Breast epithelium (tissue), 3 donors: Measurements from ENCODE around the gene CLEC4F.

Source experiments
- POLR2AphosphoS5 ChIP-seq, 3 donors: sonication (generic); formaldehyde crosslinking; IDR thresholded peaks; one replicate each; pipeline ENCODE4 v1.6.1; 2017; ENCODE audit warnings: antibody characterized with exemption in 3 of 3
- TF ChIP-seq, protein P1 (sequence below), 3 donors: fragments of 450-650 bp; IDR thresholded peaks; one replicate each; pipeline ENCODE4 v1.5.1; 2016 to 2017; ENCODE audit warnings: antibody characterized with exemption in 3 of 3, mild to moderate bottlenecking in 3 of 3, moderate library complexity in 3 of 3

DNA sequence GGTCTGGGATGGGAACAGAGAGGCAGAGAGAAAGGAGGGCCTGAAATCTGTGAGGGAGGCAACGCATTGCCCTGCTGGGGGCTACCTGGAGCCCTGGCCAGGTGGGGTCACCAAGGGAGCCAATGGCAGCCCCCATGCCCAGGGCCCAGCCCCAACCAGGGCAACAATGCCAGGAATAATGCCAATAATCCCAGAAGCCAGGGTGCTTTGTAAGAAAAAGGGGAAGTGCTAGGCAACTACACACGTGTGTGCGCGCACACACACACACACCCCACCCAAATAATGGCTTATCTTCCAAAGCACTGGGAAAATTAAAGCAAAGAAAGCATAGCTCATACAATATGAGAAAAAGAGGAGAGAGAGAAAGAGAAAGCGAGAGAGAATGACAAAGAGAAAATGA lies 7.0 kb upstream of the CLEC4F start:
- TF ChIP-seq, protein P1, sequence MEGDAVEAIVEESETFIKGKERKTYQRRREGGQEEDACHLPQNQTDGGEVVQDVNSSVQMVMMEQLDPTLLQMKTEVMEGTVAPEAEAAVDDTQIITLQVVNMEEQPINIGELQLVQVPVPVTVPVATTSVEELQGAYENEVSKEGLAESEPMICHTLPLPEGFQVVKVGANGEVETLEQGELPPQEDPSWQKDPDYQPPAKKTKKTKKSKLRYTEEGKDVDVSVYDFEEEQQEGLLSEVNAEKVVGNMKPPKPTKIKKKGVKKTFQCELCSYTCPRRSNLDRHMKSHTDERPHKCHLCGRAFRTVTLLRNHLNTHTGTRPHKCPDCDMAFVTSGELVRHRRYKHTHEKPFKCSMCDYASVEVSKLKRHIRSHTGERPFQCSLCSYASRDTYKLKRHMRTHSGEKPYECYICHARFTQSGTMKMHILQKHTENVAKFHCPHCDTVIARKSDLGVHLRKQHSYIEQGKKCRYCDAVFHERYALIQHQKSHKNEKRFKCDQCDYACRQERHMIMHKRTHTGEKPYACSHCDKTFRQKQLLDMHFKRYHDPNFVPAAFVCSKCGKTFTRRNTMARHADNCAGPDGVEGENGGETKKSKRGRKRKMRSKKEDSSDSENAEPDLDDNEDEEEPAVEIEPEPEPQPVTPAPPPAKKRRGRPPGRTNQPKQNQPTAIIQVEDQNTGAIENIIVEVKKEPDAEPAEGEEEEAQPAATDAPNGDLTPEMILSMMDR (IDR thresholded peaks at IDR 0.05): no peak
- no peak for TF ChIP-seq POLR2AphosphoS5 (IDR thresholded peaks at IDR 0.05)
